Peyer's patch (tissue), 4 donors: ENCODE results near the gene YPEL1.

Experiments used
- POLR2A ChIP-seq, 2 donors: fragments of 450-650 bp; IDR thresholded peaks; one replicate each; pipeline ENCODE4 v1.5.1; 2017; ENCODE audit warnings: antibody characterized with exemption in 2 of 2, mild to moderate bottlenecking in 2 of 2, moderate library complexity in 2 of 2
- TF ChIP-seq, protein P1 (sequence below), 6 experiments: fragments of 450-650 bp in 4 of 6; fragments of 200-600 bp in 2 of 6; sonication (generic) in 1 of 6; IDR thresholded peaks; one replicate each; pipeline ENCODE4 v1.5.1; 2017 to 2019; ENCODE audit warnings: antibody characterized with exemption in 6 of 6, mild to moderate bottlenecking in 3 of 6, moderate library complexity in 1 of 6

DNA sequence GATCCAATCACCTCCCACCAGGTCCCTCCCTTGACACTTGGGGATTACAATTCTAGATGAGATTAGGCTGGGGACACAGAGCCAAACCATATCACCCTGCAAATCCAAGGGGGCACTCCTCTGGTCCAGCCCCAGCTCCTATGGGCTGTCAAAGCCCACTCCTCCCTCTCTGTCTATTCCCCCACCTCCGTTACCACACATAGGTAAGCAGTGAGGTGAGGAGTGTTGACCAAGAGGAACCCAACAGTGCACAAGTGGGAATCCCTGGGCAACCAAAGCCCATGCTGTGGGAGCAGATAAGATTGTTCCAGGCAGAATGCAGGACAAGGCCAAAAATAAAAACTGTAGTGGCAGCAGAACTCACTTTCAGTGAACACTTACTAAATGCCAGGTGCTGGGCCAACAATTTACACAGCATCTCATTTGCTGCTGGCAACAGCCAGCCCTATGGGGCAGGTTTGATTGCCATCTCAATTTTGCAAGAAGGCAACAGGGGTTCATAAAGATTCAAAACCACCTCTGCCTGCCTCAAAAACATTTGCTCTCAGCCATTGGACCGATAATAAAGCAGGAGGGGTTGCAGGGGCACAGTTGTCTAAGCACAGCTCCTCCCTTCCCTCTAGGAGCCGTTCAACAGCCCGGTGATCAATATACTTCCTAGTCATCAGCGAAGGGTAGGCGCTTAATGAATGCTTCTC, 84.6 kb downstream of the YPEL1 start:
- TF ChIP-seq, protein P1, sequence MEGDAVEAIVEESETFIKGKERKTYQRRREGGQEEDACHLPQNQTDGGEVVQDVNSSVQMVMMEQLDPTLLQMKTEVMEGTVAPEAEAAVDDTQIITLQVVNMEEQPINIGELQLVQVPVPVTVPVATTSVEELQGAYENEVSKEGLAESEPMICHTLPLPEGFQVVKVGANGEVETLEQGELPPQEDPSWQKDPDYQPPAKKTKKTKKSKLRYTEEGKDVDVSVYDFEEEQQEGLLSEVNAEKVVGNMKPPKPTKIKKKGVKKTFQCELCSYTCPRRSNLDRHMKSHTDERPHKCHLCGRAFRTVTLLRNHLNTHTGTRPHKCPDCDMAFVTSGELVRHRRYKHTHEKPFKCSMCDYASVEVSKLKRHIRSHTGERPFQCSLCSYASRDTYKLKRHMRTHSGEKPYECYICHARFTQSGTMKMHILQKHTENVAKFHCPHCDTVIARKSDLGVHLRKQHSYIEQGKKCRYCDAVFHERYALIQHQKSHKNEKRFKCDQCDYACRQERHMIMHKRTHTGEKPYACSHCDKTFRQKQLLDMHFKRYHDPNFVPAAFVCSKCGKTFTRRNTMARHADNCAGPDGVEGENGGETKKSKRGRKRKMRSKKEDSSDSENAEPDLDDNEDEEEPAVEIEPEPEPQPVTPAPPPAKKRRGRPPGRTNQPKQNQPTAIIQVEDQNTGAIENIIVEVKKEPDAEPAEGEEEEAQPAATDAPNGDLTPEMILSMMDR (IDR thresholded peaks at IDR 0.05), result no peak
- no peak for TF ChIP-seq POLR2A (IDR thresholded peaks at IDR 0.05)
